D721Med (cell line): ENCODE measurements around the gene CLCN7.

Source experiments
- DNase-seq: peaks from one replicate; pipeline ENCODE4 v3.0.0; 2011; ENCODE audit warnings: low spot score; ENCODE audit not compliant: insufficient read length
- FAIRE-seq: peaks from 2 replicates; lab custom pipeline; 2011; peaks lifted over from hg19 to GRCh38; lab: Jason Lieb, UNC
- TF ChIP-seq, protein P1 (sequence below): IDR thresholded peaks from 2 replicates; pipeline ENCODE4 v1.5.1; 2012; ENCODE audit warnings: mild to moderate bottlenecking, control low read depth; ENCODE audit not compliant: insufficient read depth; ENCODE audit errors: missing control alignments

CLCN7 gene

DNA sequence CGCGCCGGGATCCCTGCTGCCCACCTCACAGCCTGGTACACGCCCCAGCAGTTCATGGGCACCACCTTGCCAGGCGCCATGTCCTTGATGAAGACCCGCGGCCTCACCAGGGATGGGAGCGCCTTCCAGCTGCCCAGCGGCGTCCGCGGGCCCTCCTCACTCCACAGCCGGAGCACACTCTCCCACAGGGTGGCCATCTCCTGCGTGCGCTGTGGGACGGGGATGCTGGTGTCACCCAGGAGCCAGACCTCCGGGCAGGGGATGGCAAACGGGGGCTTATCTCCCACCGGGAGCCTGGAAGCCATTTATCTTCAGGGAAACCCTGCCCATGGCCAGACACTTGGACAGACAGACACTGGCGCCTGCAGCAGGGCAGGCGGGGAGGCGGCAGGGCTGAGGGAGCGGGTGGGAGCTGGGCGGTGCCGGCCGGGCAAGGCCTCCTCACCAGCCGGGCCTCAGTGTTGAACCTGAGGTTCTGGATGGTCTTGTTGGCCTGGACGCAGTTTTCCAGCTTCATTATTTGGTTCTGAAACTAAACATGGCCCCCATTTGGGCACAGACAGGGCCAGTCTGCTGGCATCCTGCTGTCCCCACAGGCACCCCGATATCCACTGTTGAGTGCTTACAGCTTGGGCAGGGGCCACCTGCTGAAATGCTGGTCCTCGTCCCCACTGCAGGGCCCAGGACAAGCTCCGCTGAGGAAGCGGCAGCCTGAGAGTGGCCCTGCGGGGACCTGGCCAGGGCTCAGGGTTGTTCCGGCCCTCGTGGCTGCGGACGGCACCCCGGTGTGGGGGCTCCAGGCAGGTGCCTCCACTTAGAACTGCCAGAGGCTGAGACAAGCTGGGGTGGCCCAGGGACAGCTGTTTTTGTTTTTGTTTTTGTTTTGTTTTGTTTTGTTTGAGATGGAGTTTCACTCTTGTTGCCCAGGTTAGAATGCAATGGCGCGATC, 39.9 kb downstream of the CLCN7 start:
- DNase-seq (no peak), FAIRE-seq (no peak)
- TF ChIP-seq, protein P1, sequence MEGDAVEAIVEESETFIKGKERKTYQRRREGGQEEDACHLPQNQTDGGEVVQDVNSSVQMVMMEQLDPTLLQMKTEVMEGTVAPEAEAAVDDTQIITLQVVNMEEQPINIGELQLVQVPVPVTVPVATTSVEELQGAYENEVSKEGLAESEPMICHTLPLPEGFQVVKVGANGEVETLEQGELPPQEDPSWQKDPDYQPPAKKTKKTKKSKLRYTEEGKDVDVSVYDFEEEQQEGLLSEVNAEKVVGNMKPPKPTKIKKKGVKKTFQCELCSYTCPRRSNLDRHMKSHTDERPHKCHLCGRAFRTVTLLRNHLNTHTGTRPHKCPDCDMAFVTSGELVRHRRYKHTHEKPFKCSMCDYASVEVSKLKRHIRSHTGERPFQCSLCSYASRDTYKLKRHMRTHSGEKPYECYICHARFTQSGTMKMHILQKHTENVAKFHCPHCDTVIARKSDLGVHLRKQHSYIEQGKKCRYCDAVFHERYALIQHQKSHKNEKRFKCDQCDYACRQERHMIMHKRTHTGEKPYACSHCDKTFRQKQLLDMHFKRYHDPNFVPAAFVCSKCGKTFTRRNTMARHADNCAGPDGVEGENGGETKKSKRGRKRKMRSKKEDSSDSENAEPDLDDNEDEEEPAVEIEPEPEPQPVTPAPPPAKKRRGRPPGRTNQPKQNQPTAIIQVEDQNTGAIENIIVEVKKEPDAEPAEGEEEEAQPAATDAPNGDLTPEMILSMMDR: no peak

DNA sequence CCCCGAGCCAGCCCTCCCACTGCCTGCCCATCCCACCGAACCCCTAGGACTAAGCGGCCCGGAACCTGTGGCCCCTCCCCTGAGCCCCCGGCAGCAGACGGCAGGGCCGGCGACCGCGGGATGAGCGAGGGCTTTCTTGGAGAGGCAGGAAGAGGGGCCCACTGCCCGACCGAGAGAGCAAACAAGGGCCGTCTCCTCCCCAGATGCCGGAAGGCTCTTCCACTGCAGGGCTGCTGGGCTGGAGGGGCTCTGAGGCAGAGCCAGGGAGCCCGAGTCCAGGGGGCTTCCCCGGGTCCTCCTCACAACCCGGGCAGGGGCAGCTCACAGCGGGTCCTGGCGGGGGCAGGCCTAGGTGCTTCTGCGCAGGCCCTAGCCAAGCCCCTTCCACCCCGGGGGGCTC, 41.1 kb downstream of the CLCN7 start:
- DNase-seq (no peak), FAIRE-seq (no peak)
- TF ChIP-seq, protein P1: no peak

DNA sequence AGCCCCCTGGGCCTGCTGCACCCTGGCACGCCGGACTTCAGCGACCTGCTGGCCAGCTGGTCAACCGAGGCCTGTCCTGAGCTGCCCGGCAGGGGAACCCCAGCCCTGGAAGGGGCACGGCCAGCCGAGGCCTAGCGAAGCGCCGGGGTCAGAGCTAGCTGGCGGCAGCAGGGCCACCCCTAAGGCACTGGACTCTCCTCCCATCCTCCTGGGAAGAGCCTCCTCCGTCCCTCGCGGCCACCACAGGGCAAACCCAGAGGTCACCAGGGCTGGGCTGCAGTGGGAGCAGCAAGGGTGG, 41.6 kb downstream of the CLCN7 start:
- DNase-seq (no peak), FAIRE-seq (no peak)
- TF ChIP-seq, protein P1: no peak

DNA sequence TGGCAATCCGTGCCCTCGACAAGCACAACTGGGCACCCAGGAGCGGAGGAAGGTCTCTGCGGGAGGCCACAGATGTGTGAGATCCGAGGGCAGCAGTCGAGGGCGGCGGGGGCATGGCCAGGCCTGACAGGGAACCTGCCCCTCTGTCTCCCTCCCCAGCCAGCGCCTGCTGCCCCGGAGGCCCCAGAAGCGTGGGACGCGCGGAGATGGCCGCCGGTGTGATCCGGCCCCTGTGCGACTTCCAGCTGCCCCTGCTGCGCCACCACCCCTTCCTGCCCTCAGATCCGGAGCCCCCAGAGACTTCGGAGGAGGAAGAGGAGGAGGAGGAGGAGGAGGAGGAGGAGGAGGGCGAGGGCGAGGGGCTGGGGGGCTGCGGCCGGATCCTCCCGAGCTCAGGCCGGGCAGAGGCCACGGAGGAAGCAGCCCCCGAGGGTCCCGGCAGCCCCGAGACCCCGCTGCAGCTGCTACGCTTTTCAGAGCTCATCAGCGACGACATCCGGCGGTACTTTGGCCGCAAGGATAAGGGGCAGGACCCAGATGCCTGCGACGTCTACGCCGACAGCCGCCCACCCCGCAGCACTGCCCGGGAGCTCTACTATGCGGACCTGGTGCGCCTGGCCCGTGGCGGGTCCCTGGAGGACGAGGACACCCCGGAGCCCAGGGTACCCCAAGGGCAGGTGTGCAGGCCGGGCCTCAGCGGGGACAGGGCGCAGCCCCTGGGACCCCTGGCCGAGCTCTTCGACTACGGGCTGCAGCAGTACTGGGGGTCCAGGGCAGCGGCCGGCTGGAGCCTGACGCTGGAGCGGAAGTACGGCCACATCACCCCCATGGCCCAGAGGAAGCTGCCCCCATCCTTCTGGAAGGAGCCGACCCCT, 42.2 kb downstream of the CLCN7 start:
- DNase-seq (no peak), FAIRE-seq (no peak)
- TF ChIP-seq, protein P1: no peak

DNA sequence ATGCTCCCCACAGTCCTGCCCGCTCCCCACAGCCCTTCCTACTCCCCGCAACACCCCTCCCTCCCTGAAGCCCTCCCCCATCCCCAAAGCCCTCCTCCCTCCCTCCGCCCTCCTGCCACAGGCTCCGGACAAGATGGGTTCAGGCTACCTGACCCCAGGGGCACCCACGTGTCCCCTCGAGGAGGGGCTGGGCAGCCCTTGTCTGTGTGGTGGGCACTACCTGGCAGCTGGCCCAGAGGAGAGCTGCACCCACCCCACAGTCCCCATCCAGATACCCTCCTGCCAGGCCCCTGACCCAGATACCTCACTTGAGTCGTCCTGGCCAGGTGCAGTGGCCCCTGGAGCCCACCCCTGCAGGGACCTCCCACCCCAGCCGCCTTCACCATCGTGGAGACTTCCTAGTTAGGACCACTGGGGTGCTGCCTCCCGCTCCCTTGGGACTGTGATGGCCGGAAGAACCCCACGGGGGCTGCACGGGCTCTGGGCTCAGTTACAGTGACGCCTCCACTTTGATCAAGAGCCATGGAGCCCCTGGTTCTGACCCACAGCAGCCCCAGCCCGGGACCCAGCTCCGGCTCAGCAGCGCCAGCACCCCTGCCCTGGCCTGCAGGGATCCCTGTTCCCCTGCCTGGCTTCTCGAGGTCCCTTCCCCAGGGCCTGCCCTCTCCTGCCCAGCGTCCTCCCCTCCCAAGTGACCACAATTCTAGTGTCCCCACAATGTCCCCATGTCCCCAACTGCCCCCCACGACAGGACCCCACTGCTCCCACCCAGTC, 43.1 kb downstream of the CLCN7 start:
- FAIRE-seq (no peak), DNase-seq (no peak)
- TF ChIP-seq, protein P1: no peak

DNA sequence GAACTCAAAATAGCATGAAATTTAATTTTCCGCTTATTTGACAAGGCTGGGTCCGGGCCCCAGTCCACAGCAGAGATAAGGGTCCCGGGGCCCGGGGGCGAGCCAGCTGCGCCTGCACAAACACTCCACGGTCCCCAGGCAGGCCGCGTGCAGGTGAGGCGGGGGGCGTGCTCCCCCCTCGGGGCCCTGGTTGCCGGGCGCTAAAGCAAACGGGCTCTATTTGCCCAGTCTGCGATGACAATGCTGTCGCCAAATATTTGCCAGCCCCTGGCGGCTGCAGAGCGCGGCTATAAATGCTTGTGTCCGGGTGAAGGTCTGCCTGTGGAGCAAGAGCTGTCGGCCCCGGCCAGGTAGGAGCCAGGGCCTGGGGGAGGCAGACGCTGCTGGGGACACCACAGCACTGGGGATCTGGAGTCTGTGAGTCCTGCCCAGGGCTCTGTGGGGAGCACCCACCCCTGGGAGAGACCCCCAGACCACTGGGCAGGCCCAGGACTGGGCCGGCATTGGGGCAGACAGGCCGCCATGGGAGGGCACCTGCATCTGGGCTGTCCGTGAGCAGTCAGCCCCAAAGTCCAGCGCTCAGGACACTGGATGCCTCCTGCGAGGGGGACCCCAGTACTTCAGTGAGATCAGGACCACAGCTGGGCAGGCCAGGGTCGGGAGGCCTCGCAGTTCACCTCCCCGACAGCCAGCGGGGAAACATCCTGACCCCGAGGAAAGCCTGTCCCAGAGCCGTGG, 43.9 kb downstream of the CLCN7 start, which contains the start of gene PERCC1:
TSS of gene PERCC1 (plus strand) at position 320 of the 738 bp plus-strand sequence. CDS start 1,516 bp downstream, outside the sequence.
- FAIRE-seq (no peak), DNase-seq (no peak)
- TF ChIP-seq, protein P1: no peak
